Liver (tissue), 9 donors: ENCODE data around the gene ABHD15. TPM values are rescaled to one million over a fixed set of nuclear protein-coding genes. Genes with fewer than 3 reads are reported as not detected.

Experiments used
- DNase-seq: peaks from one replicate; pipeline ENCODE4 v3.0.0-alpha.2; 2017; ENCODE audit warnings: low spot score
- H3K27ac ChIP-seq, 2 donors: one replicate each; pipeline ENCODE4 v1.7.0; 2013; ENCODE audit warnings: inconsistent platforms in 2 of 2, low read length in 2 of 2, control low read depth in 1 of 2, low read depth in 1 of 2, mild to moderate bottlenecking in 1 of 2
- H3K27me3 ChIP-seq, 4 donors: one replicate each; pipeline versions ENCODE4 v1.6.1 to v1.7.0; 2013; ENCODE audit warnings: low read length in 3 of 4, inconsistent platforms in 1 of 4, mild to moderate bottlenecking in 1 of 4, moderate library complexity in 1 of 4; ENCODE audit not compliant: control insufficient read depth in 4 of 4, insufficient read depth in 4 of 4
- H3K36me3 ChIP-seq, 4 donors: one replicate each; pipeline versions ENCODE4 v1.6.1 to v1.7.0; 2013; ENCODE audit warnings: low read length in 3 of 4, mild to moderate bottlenecking in 3 of 4, low read depth in 1 of 4, moderate library complexity in 1 of 4; ENCODE audit not compliant: control insufficient read depth in 4 of 4, insufficient read depth in 3 of 4
- H3K4me1 ChIP-seq, 4 donors: one replicate each; pipeline versions ENCODE4 v1.6.1 to v1.7.0; 2013; ENCODE audit warnings: low read length in 3 of 4, mild to moderate bottlenecking in 3 of 4, moderate library complexity in 1 of 4; ENCODE audit not compliant: control insufficient read depth in 4 of 4, insufficient read depth in 4 of 4
- H3K4me3 ChIP-seq, 3 donors: one replicate each; pipeline versions ENCODE4 v1.6.1 to v1.7.0; 2013; ENCODE audit warnings: low read length in 3 of 3, control low read depth in 1 of 3, low read depth in 1 of 3, mild to moderate bottlenecking in 1 of 3
- H3K9ac ChIP-seq, 2 donors: one replicate each; pipeline ENCODE4 v1.7.0; 2013; ENCODE audit warnings: low read length in 2 of 2, mild to moderate bottlenecking in 2 of 2, moderate library complexity in 2 of 2, control low read depth in 1 of 2, low read depth in 1 of 2
- H3K9me3 ChIP-seq, 4 donors: one replicate each; pipeline versions ENCODE4 v1.6.1 to v1.7.0; 2013; ENCODE audit warnings: low read length in 3 of 4; ENCODE audit not compliant: control insufficient read depth in 4 of 4
- EGR1 ChIP-seq, 2 donors: IDR thresholded peaks; 2 replicates each; pipeline ENCODE4 v1.6.1; 2016 to 2018; ENCODE audit warnings: antibody characterized with exemption in 2 of 2, low read depth in 2 of 2
- FOXA1 ChIP-seq: IDR thresholded peaks from 2 replicates; pipeline ENCODE4 v1.6.1; 2016; ENCODE audit warnings: antibody characterized with exemption
- FOXA2 ChIP-seq: IDR thresholded peaks from 2 replicates; pipeline ENCODE4 v1.6.1; 2016; ENCODE audit warnings: antibody characterized with exemption
- GABPA ChIP-seq, 2 donors: IDR thresholded peaks in 1 of 2; conservative IDR thresholded peaks in 1 of 2; 2 replicates each; pipeline ENCODE4 v1.6.1; 2016; ENCODE audit warnings: antibody characterized with exemption in 2 of 2, mild to moderate bottlenecking in 1 of 2, moderate library complexity in 1 of 2
- HNF4A ChIP-seq, 2 donors: conservative IDR thresholded peaks; 2 replicates each; pipeline ENCODE4 v1.6.1; 2016; ENCODE audit warnings: antibody characterized with exemption in 2 of 2, mild to moderate bottlenecking in 2 of 2
- HNF4G ChIP-seq: IDR thresholded peaks from 2 replicates; pipeline ENCODE4 v1.6.1; 2016; ENCODE audit warnings: antibody characterized with exemption
- JUND ChIP-seq, 2 donors: IDR thresholded peaks; 2 replicates each; pipeline ENCODE4 v1.6.1; 2016; ENCODE audit warnings: antibody characterized with exemption in 2 of 2
- NR2F2 ChIP-seq: IDR thresholded peaks from 2 replicates; pipeline ENCODE4 v1.6.1; 2016; ENCODE audit warnings: antibody characterized with exemption
- RAD21 ChIP-seq, 2 donors: IDR thresholded peaks; 2 replicates each; pipeline ENCODE4 v1.6.1; 2016; ENCODE audit warnings: antibody characterized with exemption in 2 of 2, mild to moderate bottlenecking in 2 of 2
- RXRA ChIP-seq, 2 donors: IDR thresholded peaks; 2 replicates each; pipeline ENCODE4 v1.6.1; 2017 to 2018; ENCODE audit warnings: antibody characterized with exemption in 2 of 2, mild to moderate bottlenecking in 1 of 2
- SP1 ChIP-seq: IDR thresholded peaks from 2 replicates; pipeline ENCODE4 v1.6.1; 2018; ENCODE audit warnings: antibody characterized with exemption, mild to moderate bottlenecking
- TAF1 ChIP-seq: conservative IDR thresholded peaks from 2 replicates; pipeline ENCODE4 v1.6.1; 2016; ENCODE audit warnings: antibody characterized with exemption, mild to moderate bottlenecking
- YY1 ChIP-seq: IDR thresholded peaks from 2 replicates; pipeline ENCODE4 v1.6.1; 2016; ENCODE audit warnings: antibody characterized with exemption, mild to moderate bottlenecking
- WGBS: extraction: QIAGEN DNeasy Blood & Tissue Kit; methylation state at CpG from one replicate; pipeline ENCODE4 v1.1.7; 2013; 5-methylcytosine and 5-hydroxymethylcytosine counted together
- polyA plus RNA-seq, 2 donors: library from polyadenylated mRNA; stranded (reverse) in 1 of 2; unstranded in 1 of 2; fragments of 200-250 nt in 1 of 2; fragments of >200 nt in 1 of 2; fragmentation: Nextera tagmentation in 1 of 2; extraction: Ambion mirVana in 1 of 2; gene quantifications; one replicate each; pipeline versions ENCODE4 v1.2.1 to v1.2.3, GENCODE V29; 2013 to 2015
- total RNA-seq, 2 donors: library from RNA; depleted of rRNA; stranded (reverse); fragments of >200 nt; gene quantifications; one replicate each; pipeline ENCODE4 v1.2.3, GENCODE V29; 2014
- TF ChIP-seq, protein P1 (sequence below): fragments of 150-350 bp; IDR thresholded peaks from 2 replicates; pipeline ENCODE4 v1.5.1; 2017; ENCODE audit warnings: improper control_type of control experiment, low read depth, low read length; ENCODE audit not compliant: missing input control
- TF ChIP-seq, protein P2 (sequence below): IDR thresholded peaks from 2 replicates; pipeline ENCODE4 v1.6.1; 2016; ENCODE audit warnings: antibody characterized with exemption, mild to moderate bottlenecking
- TF ChIP-seq, protein P3 (sequence below): IDR thresholded peaks from 2 replicates; pipeline ENCODE4 v1.6.1; 2016; ENCODE audit warnings: antibody characterized with exemption
- TF ChIP-seq, protein P4 (sequence below): IDR thresholded peaks from 2 replicates; pipeline ENCODE4 v1.6.1; 2016; ENCODE audit warnings: antibody characterized with exemption
- TF ChIP-seq, protein P5 (sequence below): IDR thresholded peaks from 2 replicates; pipeline ENCODE4 v1.6.1; 2016; ENCODE audit warnings: antibody characterized with exemption
- donor health status: healthy.
- donor health status: healthy.
- donor health status: healthy.
- donor health status: healthy.
- donor health status: healthy.

ABHD15 gene
- total and polyA plus RNA-seq, 4 donors: 5.6 to 25.7 (median 10.6) TPM

DNA sequence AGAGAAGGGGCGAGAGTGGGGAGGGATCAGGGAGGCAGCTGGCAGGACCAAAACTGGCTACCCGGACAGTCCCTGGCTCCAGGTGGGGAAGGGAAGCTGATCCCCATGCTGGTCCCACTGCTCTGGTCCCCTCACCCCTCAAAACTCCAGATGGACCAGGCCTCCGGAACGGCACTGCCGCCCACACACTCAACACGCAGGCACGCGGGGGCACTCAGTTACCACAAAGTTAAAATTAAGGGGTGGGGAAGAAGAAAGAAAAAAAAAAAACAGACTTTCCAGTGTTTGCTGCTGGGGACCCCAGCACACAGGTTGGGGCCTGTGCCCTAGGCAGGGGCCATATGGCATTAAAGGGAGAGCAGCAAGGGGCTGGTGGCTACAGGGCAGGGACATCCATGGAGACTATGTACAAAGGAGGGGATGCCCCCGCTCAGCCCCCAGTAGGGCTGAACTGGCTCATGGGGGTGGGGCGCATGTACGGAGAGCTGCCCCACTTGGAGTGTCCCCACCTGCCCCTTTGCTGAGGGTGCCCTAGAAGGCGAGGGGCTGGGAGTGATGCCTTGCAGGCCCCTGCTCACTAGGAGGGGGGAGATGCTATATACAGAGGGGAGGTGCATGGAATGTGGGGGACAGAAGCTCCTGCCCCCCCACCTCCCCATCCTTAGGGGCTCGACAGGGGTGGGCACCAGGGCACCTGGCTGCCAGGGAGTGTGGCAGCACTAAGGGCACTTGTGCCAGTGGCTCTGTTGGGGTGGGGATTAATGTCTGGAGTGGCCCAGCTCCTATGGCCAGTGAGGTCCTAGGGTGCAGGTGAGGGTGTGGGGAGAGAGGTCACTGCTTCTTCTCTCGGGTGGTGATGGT lies 7.3 kb upstream of the ABHD15 start:
- H3K4me3 ChIP-seq: no peak overlapping the region
- no peaks in the 10 kb centered on the region for H3K27me3 ChIP-seq
- H3K27ac ChIP-seq: peak overlapping the region; percentile 49 to 72
- H3K9me3 ChIP-seq: no peaks in the 10 kb centered on the region
- TF ChIP-seq RAD21 (IDR thresholded peaks at IDR 0.05) (no peak), FOXA1 (no peak), HNF4A (conservative IDR thresholded peaks at IDR 0.05) (no peak), YY1 (no peak), HNF4G (no peak), FOXA2 (no peak), JUND (IDR thresholded peaks at IDR 0.05) (no peak), NR2F2 (no peak), RXRA (IDR thresholded peaks at IDR 0.05) (no peak), GABPA (IDR thresholded peaks at IDR 0.05 in 1 of 2, conservative IDR thresholded peaks at IDR 0.05 in 1 of 2) (no peak), SP1 (no peak), TAF1 (no peak)
- TF ChIP-seq, protein P1, sequence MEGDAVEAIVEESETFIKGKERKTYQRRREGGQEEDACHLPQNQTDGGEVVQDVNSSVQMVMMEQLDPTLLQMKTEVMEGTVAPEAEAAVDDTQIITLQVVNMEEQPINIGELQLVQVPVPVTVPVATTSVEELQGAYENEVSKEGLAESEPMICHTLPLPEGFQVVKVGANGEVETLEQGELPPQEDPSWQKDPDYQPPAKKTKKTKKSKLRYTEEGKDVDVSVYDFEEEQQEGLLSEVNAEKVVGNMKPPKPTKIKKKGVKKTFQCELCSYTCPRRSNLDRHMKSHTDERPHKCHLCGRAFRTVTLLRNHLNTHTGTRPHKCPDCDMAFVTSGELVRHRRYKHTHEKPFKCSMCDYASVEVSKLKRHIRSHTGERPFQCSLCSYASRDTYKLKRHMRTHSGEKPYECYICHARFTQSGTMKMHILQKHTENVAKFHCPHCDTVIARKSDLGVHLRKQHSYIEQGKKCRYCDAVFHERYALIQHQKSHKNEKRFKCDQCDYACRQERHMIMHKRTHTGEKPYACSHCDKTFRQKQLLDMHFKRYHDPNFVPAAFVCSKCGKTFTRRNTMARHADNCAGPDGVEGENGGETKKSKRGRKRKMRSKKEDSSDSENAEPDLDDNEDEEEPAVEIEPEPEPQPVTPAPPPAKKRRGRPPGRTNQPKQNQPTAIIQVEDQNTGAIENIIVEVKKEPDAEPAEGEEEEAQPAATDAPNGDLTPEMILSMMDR: no peak
- TF ChIP-seq, protein P2, sequence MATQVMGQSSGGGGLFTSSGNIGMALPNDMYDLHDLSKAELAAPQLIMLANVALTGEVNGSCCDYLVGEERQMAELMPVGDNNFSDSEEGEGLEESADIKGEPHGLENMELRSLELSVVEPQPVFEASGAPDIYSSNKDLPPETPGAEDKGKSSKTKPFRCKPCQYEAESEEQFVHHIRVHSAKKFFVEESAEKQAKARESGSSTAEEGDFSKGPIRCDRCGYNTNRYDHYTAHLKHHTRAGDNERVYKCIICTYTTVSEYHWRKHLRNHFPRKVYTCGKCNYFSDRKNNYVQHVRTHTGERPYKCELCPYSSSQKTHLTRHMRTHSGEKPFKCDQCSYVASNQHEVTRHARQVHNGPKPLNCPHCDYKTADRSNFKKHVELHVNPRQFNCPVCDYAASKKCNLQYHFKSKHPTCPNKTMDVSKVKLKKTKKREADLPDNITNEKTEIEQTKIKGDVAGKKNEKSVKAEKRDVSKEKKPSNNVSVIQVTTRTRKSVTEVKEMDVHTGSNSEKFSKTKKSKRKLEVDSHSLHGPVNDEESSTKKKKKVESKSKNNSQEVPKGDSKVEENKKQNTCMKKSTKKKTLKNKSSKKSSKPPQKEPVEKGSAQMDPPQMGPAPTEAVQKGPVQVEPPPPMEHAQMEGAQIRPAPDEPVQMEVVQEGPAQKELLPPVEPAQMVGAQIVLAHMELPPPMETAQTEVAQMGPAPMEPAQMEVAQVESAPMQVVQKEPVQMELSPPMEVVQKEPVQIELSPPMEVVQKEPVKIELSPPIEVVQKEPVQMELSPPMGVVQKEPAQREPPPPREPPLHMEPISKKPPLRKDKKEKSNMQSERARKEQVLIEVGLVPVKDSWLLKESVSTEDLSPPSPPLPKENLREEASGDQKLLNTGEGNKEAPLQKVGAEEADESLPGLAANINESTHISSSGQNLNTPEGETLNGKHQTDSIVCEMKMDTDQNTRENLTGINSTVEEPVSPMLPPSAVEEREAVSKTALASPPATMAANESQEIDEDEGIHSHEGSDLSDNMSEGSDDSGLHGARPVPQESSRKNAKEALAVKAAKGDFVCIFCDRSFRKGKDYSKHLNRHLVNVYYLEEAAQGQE: no peak
- TF ChIP-seq, protein P3, sequence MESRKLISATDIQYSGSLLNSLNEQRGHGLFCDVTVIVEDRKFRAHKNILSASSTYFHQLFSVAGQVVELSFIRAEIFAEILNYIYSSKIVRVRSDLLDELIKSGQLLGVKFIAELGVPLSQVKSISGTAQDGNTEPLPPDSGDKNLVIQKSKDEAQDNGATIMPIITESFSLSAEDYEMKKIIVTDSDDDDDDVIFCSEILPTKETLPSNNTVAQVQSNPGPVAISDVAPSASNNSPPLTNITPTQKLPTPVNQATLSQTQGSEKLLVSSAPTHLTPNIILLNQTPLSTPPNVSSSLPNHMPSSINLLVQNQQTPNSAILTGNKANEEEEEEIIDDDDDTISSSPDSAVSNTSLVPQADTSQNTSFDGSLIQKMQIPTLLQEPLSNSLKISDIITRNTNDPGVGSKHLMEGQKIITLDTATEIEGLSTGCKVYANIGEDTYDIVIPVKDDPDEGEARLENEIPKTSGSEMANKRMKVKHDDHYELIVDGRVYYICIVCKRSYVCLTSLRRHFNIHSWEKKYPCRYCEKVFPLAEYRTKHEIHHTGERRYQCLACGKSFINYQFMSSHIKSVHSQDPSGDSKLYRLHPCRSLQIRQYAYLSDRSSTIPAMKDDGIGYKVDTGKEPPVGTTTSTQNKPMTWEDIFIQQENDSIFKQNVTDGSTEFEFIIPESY: no peak
- H3K9ac ChIP-seq: no peak overlapping the region
- H3K4me1 ChIP-seq: peaks cover 21 to 52% (median 42%) of the 10 kb centered on the region in 4 donors
- 78% methylated on average over 14 of the region's 14 CpGs for WGBS
- DNase-seq: no peak
- peaks cover 3 to 19% (median 6%) of the 10 kb centered on the region in 4 donors for H3K36me3 ChIP-seq

DNA sequence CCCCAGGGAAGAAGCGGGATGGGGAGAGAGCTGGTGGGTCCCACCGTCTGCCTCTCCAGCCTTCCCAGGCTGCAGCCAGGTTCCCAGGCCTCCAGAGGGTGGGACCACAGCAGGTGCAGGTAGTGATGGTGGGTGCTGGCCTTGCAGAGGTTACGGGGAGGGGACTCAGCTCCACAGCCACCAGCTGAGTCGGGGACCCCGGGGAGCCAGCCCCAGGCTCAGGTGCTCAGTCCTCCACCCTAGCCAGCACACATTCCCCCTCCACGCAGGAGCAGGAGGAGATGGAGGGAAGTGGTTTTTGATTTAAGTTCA lies 6.7 kb upstream of the ABHD15 start:
- no peaks in the 10 kb centered on the region for H3K9me3 ChIP-seq
- peak overlapping the region; percentile 53 to 72 for H3K27ac ChIP-seq
- no peaks in the 10 kb centered on the region for H3K27me3 ChIP-seq
- WGBS: 93% methylated on average over 6 of the region's 6 CpGs
- peaks cover 21 to 58% (median 46%) of the 10 kb centered on the region in 4 donors for H3K4me1 ChIP-seq
- H3K9ac ChIP-seq: no peak overlapping the region
- DNase-seq: no peak
- peaks cover 3 to 19% (median 6%) of the 10 kb centered on the region in 4 donors for H3K36me3 ChIP-seq
- H3K4me3 ChIP-seq: no peak overlapping the region
- TF ChIP-seq EGR1 (IDR thresholded peaks at IDR 0.05; ENCODE audit: low read depth in 2 of 2) (no peak), JUND (IDR thresholded peaks at IDR 0.05) (no peak), RAD21 (IDR thresholded peaks at IDR 0.05) (no peak), YY1 (no peak), HNF4G (no peak), RXRA (IDR thresholded peaks at IDR 0.05) (no peak), SP1 (no peak), NR2F2 (no peak), GABPA (IDR thresholded peaks at IDR 0.05 in 1 of 2, conservative IDR thresholded peaks at IDR 0.05 in 1 of 2) (no peak), TAF1 (no peak), FOXA1 (no peak), FOXA2 (no peak), HNF4A (conservative IDR thresholded peaks at IDR 0.05) (no peak)
- TF ChIP-seq, protein P3: no peak
- TF ChIP-seq, protein P4, sequence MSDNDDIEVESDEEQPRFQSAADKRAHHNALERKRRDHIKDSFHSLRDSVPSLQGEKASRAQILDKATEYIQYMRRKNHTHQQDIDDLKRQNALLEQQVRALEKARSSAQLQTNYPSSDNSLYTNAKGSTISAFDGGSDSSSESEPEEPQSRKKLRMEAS: no peak
- TF ChIP-seq, protein P5, sequence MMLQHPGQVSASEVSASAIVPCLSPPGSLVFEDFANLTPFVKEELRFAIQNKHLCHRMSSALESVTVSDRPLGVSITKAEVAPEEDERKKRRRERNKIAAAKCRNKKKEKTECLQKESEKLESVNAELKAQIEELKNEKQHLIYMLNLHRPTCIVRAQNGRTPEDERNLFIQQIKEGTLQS: no peak
- TF ChIP-seq, protein P1: no peak
